Measurements from ENCODE around the gene CCDC170.
"Not testable (repeated sequence)": the region's sequence is repeated elsewhere in the genome, so short reads cannot be mapped to it uniquely, and the experiment has no call there.

The CCDC170 gene, protein sequence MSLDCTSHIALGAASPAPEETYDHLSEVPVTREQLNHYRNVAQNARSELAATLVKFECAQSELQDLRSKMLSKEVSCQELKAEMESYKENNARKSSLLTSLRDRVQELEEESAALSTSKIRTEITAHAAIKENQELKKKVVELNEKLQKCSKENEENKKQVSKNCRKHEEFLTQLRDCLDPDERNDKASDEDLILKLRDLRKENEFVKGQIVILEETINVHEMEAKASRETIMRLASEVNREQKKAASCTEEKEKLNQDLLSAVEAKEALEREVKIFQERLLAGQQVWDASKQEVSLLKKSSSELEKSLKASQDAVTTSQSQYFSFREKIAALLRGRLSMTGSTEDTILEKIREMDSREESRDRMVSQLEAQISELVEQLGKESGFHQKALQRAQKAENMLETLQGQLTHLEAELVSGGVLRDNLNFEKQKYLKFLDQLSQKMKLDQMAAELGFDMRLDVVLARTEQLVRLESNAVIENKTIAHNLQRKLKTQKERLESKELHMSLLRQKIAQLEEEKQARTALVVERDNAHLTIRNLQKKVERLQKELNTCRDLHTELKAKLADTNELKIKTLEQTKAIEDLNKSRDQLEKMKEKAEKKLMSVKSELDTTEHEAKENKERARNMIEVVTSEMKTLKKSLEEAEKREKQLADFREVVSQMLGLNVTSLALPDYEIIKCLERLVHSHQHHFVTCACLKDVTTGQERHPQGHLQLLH

DNA sequence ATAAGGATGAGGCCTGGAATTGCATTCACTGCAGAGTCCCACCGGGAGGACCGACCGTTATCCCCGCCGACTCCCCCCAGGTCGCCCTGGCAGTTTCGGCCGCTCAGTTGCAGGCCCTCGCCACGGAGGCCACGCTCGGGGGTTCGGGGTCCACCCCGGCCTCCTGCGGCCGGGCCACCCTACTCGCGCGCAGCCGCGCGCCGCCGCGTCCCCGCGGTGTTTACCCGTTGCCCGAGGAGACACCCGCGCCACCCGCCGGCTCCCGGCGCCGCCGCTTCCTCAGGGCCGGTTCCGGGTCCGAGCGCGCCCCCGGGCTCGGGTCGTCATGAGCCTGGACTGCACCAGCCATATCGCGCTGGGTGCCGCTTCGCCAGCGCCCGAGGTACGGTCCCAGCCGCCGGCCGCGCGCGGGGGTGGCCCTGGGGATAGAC is at the start of gene CCDC170:
Gene CCDC170 (plus strand): TSS at position 214 of the 431 bp plus-strand sequence. CDS start 112 bp downstream, at position 326.
- DNase-seq: no peak

DNA sequence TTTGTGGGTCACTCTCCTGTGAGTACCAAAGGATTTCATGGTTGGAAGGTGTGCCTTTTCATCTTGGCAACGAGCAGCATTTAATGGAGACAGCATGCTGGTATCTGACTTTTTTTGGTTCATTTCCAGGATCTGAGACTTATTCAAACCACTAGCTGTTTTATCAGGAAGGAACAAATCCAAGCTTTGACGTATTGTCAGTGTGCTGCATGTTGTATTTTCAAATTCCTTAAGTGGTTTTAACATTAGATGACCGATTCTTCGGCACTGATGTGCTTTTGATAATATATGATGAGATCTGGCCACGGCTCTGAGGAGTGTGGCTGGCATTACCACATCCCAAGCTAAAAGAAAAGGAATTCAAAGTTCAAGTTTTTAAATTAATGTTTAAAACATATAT is 48.3 kb upstream of the CCDC170 start:
- no peak for DNase-seq

DNA sequence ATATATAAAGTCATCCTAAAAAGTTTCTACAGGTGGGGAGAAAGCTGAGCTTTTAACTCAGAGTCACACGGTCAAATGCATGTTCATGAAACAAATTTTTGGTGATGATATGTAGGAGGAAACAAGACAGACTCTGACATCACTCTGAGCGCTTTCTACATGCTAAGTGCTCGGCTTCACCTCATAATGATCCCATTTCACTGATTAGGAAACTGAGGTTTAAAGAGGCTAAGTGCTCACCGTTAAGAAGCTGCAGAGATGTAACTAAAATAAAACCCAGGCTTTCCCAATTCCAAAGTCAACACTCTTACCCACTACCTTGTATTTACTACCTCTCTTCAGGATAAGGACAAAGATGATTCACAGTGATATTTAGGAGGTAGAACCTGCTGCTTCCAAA is 46.6 kb upstream of the CCDC170 start:
- DNase-seq: no peak

GRCh38 chr6:151448623-151449022 is 45.2 kb upstream of the CCDC170 start:
- no peak for DNase-seq

DNA sequence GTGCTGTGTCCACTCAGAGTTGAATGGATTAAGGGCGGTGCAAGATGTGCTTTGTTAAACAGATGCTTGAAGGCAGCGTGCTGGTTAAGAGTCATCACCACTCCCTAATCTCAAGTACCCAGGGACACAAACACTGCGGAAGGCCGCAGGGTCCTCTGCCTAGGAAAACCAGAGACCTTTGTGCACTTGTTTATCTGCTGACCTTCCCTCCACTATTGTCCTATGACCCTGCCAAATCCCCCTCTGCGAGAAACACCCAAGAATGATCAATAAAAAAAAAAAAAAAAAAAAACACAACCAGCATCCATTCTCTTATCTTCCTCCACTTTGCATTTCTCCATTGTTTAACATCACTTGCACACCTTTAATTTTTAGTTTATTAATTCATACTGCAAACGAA is 42.9 kb upstream of the CCDC170 start:
- not testable (repeated sequence) for DNase-seq

DNA sequence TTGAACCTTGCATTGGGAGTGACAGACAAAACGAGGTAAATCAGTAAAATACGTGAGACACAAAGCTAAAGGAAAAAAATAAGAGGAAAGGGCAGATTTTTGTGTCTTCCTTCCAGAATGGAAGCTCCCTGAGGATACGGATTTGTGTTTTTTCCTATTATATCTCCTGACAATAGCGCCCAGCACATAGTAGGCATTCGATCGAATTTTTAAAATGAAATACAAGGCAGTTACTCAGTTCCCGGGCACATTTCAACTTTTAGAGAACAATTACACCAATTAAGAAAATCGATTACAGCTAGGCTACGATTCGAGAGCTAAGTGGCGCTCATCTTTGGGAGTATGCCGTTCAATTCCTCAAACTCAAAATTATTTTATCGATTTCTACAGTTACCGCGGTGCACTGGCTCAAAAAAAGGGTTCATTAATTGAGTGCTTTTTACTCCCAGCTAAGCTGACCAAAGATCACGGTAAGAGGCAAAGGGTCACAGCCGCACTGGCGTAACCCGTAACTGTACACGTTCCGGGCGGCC is 42.3 kb upstream of the CCDC170 start:
- no peak for DNase-seq

- DNase-seq: peak; percentile 99
These were observed 41.7 kb upstream of the CCDC170 start, which contains the start of gene RMND1 for GRCh38 chr6:151451950-151452749. TSS of gene RMND1 (minus strand) at chr6:151452126. CDS start at chr6:151445811, 6,315 bp downstream.

GRCh38 chr6:151452750-151453427 is 40.9 kb upstream of the CCDC170 start:
- DNase-seq: no peak

DNA sequence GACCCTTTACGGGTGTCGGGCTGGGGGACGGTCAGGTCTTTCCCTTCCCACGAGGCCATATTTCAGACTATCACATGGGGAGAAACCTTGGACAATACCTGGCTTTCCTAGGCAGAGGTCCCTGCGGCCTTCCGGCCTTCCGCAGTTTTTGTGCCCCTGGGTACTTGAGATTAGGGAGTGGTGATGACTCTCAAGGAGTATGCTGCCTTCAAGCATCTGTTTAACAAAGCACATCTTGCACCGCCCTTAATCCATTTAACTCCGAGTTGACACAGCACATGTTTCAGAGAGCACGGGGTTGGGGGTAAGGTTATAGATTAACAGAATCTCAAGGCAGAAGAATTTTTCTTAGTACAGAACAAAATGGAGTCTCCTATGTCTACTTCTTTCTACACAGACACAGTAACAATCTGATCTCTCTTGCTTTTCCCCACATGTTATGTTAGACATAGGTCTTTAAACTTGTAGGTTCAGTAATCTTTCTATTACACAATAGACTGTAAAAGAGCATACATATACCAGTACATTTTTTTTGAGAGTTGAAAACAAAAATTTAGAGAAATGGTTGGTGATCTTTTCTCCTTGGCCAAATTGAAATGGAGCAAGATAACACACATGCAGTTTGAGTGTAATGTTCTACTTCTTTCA is 37.9 kb upstream of the CCDC170 start:
- not testable (repeated sequence) for DNase-seq

- DNase-seq: no peak
These were observed 32.1 kb upstream of the CCDC170 start for GRCh38 chr6:151461673-151462072.

DNA sequence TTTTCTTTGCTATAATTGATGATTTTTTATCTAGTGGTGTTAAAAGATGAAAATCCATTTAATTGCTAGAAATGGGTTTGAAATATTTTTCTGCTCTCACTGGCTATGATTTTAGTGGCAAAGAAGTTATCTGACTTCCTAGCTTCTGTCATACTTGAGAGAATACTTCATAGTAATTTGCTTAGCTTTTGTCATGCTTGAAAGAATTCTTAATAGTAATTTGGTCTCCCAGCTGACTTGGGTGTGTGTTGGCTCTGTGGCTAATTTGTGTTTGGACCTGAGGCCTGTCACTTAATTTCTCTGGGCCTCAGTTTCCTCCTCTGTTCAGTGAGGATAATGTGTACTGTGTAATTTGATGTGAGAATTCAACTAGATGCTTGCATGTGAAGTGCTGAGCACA is 29.1 kb upstream of the CCDC170 start:
- DNase-seq: no peak

DNA sequence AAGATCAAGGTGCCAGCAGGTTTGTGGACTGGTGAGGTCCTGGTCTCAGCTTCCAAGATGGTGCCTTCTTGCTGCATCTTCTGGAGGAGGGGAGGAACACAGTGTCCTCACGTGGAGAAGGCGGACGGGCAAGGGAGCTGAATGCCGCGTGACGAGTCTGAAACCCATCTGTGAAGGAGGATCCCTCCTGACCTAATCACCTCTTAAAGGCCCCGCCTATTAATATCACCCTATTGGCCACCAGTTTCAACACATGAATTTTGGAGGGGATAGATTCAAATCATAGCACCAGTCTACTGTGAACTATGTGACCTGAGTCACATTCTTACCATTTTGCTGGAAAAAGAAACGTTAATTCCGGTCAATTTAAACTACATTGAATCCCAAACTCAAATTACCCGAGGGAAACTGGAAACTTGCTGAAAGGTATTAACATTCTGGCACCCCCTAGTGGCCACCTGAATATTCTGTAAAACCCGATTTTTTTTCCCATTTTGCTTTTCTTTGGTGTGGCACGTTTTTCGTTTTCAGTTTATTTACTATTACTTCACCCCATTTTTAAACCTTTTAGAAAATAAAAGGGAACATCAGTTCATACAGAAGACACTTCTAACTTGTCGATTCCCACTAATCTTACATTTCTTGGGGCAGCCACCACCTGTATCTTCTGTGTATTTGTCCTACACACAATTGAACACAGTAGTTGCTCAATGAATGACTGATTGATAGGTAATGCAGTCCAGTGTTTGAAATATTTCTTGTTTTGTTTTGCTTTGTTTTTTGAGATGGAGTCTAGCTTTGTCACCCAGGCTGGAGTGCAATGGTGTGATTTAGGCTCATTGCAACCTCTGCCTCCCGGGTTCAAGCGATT is 17.9 kb upstream of the CCDC170 start:
- peak; percentile 21 for DNase-seq

DNA sequence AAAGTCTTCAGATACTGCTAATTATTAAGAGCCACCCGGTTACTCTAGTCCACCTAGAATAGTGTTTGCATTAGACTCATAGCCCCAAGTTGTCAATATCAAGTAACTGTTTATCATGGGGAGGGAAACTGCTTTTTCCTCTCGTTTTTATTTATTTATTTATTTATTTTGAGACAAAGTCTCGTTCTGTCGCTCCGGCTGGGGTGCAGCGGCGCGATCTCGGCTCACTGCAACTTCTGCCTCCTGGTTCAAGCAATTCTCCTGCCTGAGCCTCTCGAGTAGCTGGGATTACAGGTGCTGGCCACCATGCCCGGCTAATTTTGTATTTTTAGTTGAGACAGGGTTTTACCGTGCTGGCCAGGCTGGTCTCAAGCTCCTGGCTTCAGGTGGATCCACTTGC is 16.1 kb upstream of the CCDC170 start:
- no peak for DNase-seq

DNA sequence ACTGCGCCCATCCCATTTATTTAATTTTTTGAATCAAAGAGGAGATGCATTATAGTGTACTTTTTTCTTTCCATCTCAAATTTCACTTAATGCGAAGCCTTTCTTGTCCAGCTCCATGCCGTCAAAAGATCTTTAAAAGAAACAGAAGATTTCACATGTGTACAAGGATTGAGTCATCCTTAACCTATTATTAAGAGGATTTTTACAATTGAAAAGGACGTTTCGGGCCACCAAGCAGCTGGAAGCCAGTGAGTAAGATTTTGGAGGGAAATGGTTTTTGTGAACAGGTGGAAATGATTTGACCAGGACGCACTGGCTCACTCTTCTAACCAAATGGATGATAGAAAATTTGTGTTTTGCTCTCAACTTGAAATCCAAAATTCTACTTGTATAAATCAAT is 15.1 kb upstream of the CCDC170 start:
- DNase-seq: no peak

DNA sequence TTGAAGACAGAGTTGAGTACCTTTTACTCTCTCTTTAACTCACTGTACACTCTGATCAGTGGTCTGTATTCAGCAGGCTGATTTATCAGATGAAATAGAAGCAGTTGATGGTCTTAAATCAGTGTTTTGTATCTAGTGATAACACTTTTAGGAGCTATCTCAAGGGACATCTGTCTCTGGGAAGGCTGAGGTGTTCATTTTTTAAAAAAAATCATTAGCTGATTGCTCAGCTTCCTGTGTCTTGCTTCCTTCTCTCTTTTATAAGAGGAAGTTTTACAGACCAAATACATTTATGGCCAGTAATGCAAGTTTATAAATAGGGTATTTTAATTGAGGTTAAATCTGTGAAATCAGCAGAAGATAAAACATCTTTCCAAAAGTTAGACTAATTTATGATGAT is 12.0 kb upstream of the CCDC170 start:
- no peak for DNase-seq

DNA sequence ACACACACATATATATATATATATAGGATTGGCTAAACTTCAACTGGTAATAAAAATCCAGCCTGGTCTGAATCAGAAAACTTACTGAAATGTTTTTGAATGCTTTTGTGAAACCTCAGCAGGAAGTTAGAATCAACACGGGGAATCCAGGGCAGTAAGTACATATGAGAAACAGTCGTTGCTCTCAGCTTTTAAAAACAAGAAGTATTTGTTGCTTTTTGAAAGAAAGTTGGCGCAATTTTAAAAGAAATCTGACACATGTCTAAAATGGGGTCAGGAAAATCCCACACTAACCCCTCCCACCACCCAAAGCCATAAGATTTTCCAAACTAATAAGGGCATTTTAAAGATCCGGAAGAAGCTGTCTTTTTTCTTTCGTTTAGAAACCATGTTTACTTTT is 11.5 kb upstream of the CCDC170 start:
- DNase-seq: no peak

- no peak for DNase-seq
These were observed 9.8 kb upstream of the CCDC170 start for GRCh38 chr6:151483994-151484393.

DNA sequence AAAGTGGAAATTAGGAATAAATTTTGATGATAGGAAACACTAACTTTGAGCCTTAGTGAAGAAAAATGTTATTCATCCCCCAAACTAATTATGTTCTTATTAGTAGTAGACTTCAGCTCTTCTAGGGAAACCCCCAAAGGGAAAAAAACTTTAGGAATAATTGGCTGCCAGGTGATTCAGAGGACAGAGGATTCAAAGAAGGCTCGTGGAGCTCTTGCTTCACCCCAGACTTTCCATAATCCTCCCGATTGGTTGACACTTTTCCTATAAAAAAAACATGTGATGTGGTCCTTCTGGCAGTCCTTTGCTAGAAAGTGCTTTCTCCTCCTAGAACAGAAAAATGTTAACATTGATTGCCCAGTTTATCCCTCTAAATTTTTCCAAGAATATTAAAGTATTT is 5.6 kb upstream of the CCDC170 start:
- DNase-seq: no peak

DNA sequence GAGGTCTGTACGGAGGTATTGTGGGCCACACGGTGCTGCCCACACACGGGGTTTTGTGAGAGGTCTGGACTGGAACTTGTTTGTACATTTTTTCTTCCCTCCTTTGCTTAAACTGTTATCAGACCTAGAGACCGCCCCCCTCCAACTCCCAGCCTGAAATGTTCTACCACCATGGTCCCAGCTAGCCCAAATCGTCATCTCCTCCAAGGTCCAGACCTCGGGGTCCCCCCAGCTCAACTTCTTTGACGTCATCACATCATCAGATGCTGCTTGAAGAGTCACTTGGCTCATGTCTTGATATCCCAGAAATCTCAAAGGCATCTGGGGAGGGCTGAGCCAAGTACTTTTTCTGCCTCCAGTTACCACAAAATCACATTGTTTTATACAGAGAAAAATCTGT is 2.8 kb upstream of the CCDC170 start:
- DNase-seq: no peak

DNA sequence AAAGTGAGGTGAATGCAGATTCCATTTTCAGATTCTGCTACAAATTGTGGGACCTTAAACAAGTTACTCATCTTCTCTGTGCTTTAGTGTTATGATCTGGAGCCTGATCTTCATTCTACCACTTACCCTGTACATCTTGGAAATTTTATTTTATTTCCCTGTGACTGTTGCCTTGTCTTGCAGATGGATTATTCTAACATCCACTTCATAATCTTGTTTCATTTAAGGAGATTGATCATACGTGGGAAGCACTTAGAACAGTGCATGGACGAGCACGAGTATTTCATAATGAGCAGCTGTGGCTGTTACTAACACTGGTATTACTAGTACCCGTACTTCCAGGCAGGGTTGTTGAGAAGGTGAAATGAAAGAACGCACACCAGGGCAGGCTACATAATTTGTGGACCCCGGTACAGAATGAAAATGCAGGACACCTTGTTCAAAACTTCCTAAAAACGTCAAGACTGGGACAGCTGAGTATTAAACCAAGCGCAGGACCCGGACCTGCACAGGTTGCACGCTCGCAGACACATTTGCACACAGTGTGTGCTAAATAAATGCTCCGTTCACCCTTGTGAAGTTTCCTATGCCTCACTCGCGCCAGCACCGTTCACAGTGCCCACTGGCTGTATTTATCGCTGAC is 535 bp upstream of the CCDC170 start:
- DNase-seq: no peak

All from NCI-H1436 (cell line).